ENCODE measurements around the gene VENTX.

The VENTX gene

DNA sequence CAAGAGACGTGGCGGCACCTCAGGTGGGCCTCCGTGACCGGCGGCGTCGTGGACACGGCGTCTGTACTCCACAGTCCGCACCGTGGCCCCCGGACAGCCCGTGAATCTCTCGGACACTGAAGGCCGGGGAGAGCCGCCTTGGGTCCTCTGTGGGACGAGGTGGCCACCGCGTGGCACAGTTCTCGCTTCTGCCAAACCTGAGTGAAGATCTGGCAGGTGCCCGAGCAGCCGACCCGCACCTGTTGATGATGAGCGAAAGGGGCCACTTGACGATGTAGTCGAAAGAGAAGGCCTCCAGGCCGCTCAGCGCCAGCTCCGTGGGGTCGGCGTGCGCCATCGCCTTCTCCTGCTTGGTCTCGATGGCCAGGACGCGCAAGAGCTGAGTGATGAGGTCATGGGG lies 47.6 kb downstream of the VENTX start:
- DNase-seq (ENCODE audit: low read depth in 2 of 2): no peak

DNA sequence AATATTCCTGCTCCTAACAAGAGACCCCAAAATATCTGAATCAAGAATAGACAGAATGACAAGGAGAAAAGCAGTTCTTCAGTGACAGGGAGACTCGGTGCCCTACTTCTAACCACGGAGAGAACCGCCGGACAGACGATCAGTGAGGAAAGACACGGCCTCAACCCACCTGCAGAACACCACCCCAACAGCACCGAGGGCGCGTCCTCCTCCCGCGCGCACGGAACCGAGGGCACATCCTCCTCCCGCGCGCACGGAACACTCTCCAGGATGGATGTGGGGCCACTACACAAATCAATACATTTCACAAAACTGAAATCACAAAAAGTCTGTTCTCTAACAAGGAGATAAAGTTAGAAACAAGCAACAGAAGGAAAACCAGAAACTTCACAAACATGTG lies 48.7 kb downstream of the VENTX start:
- DNase-seq (ENCODE audit: low read depth in 2 of 2): no peak

DNA sequence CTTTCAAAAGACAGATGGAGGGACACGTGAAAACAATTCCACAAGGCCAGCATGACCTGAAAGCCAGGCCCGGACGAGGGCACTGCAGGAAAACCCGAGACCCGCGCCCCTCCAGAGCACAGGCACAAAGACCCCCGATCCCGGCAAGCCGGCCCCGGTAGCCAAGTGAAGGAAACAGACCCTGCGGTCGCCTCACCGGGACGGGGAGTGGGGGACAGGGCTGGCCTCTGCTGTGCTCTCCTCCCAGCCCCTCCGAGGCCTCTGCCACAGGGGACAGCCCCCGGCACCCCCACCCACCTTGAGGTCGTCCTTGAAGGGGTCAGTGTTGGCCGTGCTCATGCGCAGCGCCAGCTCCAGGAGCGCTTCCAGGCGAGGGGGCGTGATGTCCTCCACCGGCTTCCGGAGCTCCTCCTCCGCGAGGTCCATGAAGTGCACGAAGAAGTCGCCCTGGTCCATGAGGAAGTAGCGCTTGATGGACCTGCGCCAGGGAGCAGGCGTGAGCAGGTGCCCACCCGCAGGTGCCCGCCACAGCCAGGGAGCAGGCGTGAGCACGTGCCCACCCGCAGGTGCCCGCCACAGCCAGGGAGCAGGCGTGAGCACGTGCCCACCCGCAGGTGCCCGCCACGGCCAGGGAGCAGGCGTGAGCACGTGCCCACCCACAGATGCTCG lies 50.3 kb downstream of the VENTX start:
- DNase-seq (ENCODE audit: low read depth in 2 of 2): no peak

DNA sequence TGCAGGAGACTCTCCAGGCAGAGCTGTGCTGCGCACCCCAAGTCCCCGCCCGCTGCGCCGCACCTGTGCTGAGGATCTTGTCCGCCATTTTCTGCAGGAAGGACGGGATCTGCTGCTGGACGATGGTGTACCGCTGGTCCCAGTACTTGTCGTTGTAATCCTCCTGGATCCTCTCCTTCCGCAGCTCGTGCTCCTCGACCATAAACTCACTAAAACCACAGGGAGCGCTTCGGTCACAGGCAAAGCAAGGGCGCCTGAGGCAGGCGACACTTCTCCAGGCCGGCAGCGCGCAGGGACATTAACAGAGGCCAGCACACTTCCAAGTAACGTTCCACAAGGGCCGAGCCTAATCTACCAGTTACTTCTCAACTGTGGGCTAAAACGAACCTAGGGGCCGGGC lies 52.1 kb downstream of the VENTX start:
- DNase-seq (ENCODE audit: low read depth in 2 of 2): no peak

Measured in stimulated activated CD8-positive, alpha-beta memory T cell treated with anti-CD3 and anti-CD28 coated beads, Interleukin-7, amount 100 ng/mL, for 4 hours (primary cell).